Stimulated activated CD8-positive, alpha-beta memory T cell treated with anti-CD3 and anti-CD28 coated beads, Interleukin-7, amount 100 ng/mL, for 48 hours (primary cell): ENCODE data around the gene ROPN1.
"Not testable (repeated sequence)": the region's sequence is repeated elsewhere in the genome, so short reads cannot be mapped to it uniquely, and the experiment has no call there.

Experiments used
- DNase-seq, 2 donors: peaks; one replicate each; pipeline ENCODE4 v3.0.0-alpha.2; 2020; ENCODE audit warnings: low read depth in 1 of 2; ENCODE audit errors: extremely low read depth in 1 of 2

ROPN1 gene

DNA sequence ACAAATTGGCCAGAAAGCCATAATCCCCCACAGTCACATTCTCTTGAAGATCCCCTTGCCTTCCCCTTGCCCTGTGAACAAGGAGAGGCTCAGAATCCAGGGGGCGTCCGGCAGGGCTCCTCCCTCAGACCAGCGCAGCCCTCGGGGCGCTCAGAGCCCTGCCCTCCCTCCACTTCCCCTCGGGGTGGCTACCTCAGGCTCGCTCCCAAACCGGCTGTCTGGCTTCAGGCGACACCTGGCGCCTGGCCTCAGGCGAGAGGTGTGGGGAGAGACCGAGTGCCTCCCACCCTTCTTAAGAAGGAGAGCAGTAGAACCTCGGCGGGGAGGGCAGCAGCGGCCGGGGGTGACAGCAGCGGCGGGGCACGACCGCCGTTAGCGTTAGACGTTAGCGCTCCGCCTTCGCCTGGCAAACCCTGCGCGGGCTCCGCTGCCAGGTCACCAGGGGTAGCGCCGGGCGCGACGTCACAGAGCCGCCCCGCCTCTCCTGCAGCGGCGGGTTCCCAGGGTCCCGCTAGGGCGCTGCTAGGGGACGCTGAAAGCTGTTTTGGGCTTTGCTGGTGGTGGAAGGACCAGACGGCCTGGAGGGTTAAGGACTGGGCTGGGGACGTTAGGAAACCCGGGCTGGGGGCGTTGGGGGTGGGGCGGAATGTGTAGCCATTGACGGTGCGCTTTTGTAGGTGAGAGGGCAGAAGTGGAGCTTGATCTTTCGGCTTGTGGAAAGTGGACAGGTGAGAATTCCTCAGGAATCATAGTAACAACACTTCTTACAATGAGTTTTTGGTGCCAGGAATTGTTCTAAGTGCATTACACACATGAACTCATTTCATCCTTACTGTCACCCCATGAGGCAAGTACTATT lies at the start of gene ROPN1:
Gene ROPN1, minus strand, starts transcription at position 395 of the 859 bp plus-strand sequence. CDS start 11,643 bp downstream, outside the sequence.
- not testable (repeated sequence) for DNase-seq

GRCh38 chr3:124041553-124041952 lies 49.6 kb upstream of the ROPN1 start:
- no peak for DNase-seq

DNA sequence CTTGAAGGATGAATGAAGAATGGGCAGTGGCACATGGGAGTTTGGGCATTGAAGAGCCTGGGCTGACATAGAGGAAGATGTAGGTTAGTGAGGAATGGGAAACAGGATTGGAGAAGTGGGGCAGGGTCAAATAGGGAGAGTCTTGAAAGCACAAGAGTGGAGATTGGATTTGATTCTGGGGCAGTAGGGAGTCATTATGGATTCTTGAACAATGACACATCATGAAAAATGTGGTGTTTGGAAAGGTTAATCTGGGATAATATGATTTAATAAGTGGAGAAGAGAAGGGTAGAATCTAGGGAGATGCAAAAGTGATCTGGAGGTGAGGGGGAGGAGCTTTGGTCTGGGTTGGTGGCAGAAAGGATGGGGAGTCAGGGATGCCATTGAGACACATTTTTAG lies 45.4 kb upstream of the ROPN1 start:
- no peak for DNase-seq

DNA sequence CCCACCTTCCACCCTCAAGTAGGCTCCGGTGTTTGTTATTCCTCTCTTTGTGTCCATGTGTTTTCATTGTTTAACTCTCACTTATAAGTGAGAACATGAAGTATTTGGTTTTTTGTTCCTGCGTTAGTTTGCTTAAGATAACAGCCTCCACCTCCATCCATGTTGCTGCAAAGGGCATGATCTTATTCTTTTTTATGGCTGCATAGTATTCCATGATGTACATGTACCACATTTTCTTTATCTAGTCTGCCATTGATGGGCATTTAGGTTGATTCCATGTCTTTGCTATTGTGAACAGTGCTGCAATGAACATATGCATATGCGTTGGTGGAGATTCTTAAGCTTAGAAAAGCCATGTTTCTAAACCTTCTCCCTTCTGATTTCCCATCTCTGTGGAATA lies 44.3 kb upstream of the ROPN1 start:
- DNase-seq = not testable (repeated sequence)

- DNase-seq = no peak
Observed at GRCh38 chr3:124035463-124036121, 43.7 kb upstream of the ROPN1 start.

- DNase-seq = no peak
Observed at GRCh38 chr3:124034844-124035152, 42.9 kb upstream of the ROPN1 start.

DNA sequence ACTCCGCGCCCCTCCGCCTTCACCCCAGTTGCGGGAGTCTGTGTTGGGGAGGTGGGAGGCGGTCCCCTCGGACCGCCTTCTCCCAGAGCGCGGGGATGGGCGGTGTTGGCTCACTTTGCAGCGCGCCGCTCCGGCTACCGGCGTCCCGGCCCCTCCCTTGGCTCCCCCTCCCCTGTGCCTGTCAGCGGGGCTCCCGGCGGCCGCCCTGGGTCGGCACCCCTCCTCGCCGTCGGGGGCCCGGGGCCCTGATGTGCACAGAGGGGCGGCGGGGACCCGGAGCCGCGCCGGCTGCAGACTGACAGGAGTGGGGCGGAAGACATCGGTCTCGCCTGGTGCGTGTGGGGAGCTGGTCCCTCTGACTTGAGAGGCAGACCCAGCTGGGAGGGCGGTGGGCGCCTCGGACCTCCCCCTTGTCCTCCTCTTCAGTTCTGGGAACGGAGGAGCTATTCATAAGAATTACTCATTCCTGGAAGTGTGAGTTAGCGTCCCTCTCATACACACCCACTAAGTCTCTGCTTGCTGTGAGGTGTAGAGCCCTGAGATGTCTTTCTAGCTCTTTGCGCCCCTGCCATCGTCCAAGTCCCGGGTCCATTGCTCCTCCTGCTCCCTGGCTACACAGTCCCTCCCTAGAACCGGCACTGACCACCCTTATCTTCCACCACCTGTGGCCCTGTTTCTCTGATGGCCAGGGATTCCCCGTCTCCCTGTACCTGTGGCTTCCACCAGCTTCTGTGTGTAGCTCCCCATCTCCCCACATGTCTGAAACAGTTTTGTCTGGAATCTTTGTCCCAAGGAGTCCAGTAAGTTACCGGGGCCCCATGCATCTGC lies 42.3 kb upstream of the ROPN1 start:
- peak in 1 of 2 donors; percentile 25 for DNase-seq

- no peak for DNase-seq
Observed at GRCh38 chr3:124033360-124034015, 41.6 kb upstream of the ROPN1 start, which contains the start of gene KALRN. Gene KALRN, plus strand, starts transcription at chr3:124033369.

DNA sequence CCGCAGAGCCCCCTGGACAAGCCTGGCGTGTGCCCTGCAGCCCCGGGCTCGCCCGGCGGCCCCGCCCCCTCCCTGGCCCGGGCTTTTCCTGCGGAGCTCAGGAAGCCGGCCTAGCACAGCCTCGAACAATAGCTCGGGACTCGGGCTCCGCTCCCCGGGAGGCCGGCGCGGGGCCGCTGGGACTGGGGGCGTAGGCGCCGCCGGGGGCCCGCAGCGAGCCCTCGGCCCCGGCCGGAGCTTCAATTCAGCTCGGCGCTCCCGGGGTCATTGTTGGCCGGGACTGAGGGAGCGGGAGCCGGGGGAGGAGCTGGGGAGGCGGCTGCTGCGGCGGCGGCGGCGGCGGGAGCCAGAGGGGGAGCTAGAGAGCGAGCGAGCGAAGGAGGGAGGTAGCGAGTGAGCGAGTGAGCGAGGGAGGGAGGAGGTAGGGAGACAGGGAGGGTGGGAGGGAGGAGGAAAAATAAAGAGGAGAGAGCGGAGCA lies 41.0 kb upstream of the ROPN1 start:
- peak; percentile 43 to 50 for DNase-seq

DNA sequence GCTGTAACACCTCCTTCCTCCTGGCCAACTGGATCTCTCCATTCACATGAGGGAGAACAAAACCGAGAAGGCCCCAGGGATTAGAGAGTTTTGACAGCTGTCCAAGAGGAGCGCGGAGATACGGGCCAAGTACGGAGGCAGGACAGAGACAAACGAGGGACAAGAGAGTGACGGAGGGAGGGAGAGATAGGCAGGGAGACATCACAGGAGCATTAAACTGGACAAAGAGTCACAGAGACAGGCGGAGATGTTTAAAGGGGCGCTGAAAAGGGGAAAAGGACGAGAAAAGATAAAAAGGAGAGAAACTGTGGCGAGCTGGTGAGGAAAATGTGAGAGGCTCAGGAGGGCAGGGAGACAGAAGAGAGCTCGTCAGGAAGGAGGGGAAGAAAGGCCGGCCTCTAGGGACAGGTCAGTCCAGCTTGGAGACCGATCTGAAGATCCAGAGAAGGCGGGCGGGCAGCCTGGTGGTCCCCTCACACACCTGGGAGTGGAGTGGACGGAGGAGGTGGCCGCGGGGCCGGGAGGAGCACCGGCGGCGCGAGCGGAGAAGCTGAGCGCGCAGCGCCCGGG lies 40.5 kb upstream of the ROPN1 start:
- DNase-seq = no peak

DNA sequence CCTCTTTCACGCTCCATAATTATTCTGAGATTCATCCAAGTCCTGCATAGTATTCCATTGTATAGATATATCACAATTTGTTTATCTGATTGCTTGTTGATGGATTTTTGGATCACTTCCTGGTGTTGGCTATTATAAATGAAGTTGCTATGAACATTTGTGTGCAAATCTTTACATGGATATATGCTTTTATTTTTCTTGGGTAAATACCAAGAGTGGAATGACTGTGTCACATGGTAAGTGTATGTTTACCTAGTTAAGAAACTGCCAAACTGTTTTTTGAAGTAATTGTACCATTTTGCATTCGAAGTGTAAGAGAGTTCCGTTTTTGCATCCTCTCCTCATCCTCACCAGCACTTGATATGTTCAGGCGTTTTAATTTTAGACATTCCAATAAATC lies 34.6 kb upstream of the ROPN1 start:
- no peak for DNase-seq

DNA sequence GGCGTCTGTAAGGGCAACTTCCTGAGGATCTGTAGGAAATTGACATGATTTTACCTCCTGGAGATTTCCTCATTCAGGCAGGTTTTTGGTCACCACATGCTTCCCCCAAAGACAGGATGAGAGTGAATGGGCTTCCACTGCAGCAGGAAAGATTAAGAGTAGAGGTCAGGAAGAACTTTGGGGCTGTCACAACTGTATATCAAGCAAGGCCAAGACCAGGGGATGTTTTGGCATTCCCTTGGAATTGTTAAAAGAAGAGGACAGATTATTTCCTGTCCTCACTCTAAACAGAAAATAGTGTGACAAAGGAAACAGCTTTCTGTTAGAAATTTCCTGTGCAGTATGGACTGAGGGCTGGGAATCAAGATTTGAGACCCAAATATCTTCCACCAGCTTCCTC lies 31.6 kb upstream of the ROPN1 start:
- not testable (repeated sequence) for DNase-seq

- no peak for DNase-seq
Observed at GRCh38 chr3:124019291-124019690, 27.4 kb upstream of the ROPN1 start.

DNA sequence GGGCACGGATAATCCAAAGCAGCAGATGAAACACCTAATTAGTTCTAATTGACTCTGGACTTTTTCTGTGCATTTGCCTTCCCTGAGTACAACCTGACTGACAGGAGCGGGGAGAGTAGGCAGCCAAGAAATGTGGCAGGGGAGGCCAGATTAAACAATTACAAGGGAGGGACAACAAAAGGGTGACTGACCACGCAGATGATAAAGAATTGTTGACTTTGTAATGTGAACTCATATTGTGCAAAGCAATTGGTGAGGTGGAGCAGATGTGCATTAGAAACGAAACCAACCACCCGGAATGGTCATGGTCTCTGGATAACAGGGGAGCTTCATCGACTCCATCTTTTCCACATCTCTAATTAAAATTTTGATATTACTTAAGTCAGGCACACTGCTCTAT lies 25.6 kb upstream of the ROPN1 start:
- DNase-seq = not testable (repeated sequence)

DNA sequence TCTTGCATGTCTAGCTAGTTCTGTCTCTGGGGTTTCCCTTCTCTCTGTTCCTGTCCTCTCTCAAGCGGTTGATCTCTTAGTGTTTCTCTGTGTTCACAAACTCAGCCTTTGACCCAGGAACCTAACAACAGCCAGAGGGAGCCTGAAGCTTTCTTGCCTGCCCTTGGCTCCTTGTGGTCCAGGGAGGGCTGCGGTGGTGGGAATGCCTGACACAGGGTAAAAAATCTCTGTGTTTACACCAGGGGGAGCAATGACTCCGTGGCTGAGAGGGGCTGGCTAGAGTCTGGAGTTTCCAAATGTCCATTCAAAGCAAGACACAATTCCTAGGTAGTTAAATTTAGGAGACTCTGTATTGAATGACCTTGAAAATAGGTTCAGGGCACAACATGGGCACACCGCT lies 24.6 kb upstream of the ROPN1 start:
- DNase-seq = not testable (repeated sequence)

- no peak for DNase-seq
Observed at GRCh38 chr3:124014366-124014942, 22.5 kb upstream of the ROPN1 start.

DNA sequence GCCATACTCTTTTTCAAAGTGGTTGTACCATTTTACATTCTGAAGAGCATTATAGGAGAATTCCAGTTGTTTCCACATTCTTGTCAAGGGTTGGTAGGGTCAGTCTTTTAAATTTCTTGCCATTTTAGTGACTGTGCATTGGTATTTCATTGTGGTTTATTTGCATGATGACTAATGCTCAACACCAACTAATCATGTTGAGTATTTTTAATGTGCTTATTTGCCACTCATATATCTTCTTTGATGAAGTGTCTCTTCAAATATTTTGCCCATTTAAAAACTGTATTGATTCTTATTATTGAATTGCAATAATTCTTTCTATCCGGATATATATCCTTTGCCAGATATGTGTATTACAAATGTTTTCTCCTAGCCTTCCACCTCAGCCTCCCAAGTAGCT lies 16.4 kb upstream of the ROPN1 start:
- not testable (repeated sequence) for DNase-seq

DNA sequence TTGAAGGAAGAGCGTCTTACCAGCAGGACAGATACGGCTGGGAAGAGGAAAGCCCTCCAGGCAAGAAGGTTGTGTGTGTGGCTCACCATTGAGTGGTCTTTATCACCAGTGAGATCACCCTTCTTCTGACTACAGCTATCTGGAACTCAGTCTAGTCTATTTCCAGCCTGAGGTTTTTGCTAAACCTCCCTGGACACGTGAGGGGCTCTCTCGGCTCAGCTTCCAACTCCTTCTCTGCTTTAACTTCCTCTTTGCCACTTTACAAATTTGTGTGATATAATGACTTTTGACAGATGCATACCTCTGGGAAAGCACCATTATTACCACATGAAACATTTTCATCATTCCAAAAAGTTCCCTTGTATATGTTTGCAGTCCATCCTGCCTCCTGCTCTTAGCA lies 15.3 kb upstream of the ROPN1 start:
- DNase-seq = no peak

DNA sequence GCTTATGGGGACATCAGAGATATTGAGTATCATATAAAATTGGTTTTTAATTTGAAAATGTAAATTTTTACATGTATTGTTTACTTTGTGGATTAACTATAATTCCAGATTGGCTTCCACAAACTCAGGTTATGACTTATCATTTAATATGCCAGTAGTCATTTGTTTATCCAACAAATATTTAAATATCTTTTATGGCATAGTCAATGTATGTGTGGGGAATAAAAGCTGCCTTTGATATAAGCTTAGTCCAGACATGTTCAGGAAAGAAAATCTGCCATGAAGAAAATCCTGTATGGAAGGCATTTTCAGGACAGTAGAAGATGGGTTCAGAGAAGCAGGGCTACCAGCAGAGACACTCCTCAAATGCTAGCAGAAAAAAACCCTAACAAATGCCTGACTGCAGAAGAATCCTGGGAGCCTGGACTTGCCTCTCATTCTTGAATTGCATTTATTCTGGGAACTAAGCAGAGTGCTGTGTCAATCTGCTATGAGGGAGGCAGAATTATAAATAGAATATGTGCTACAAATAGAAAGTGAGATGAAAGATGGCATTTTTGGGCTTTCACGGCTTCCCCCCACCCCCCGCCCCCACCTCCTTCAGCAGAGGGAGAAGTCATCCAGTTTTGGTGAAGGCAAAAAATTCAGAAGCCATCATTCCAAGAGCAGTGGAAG lies 10.6 kb upstream of the ROPN1 start:
- DNase-seq = not testable (repeated sequence)
